ENCODE data around the gene TMEM132E. TPM values are rescaled to one million over a fixed set of nuclear protein-coding genes. Genes with fewer than 3 reads are reported as not detected.

TMEM132E gene
- total and polyA plus RNA-seq, 2 of the 8 experiments (the other 6 are each of a cell fraction or from before 2014, with no cell fraction given), result 0.45 to 0.60 TPM

DNA sequence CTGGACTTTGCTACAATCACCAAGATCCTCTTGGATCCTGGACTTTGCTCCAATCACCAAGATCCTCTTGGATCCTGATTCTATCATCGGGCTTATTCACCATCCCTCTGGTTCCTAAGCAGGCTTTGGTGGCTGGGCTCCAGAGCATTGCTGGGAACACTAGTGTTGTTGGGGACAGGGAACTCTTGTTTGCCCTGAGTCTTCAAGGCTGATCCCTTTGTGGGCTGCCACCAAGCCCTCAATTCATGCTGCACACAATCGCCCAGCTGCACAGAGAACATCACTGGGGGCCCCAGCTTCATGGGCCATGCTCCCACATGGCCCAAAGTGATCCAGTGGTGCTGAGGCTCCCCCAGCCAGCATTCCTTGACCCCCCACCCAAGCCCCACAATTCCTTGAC lies 88.3 kb downstream of the TMEM132E start (continued):
- TF ChIP-seq POU5F1 (IDR thresholded peaks at IDR 0.05; ENCODE audit: low read depth, low read length) (no peak), RXRA (IDR thresholded peaks at IDR 0.05; ENCODE audit: insufficient read depth, low read depth, low read length) (no peak), SRF (IDR thresholded peaks at IDR 0.05; ENCODE audit: low read depth, low read length) (no peak), FOSL1 (IDR thresholded peaks at IDR 0.05; ENCODE audit: insufficient read depth, low read depth, low read length) (no peak)
- TF ChIP-seq, protein P1, sequence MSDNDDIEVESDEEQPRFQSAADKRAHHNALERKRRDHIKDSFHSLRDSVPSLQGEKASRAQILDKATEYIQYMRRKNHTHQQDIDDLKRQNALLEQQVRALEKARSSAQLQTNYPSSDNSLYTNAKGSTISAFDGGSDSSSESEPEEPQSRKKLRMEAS (IDR thresholded peaks at IDR 0.05), result no peak

All from H1 (cell line).